Activated B cell treated with CpG ODN at 0.5 μM for 24 hours (primary cell): ENCODE results near the gene PLEKHA6. TPM values are rescaled to one million over a fixed set of nuclear protein-coding genes. Genes with fewer than 3 reads are reported as not detected.

Experiments
- ATAC-seq: fragments of 200-7000 bp; cut with Tn5 transposase; one replicate; pipeline ENCODE4 v1.10.0; 2021; ENCODE audit warnings: low read depth, mild to moderate bottlenecking, moderate library complexity
- CTCF ChIA-PET: fragments of 350-600 bp; sonication (Branson Sonifier 250); formaldehyde crosslinking; loops from one replicate; lab custom pipeline; 2021; ENCODE audit warnings: antibody characterized with exemption; lab: Charles Lee
- POLR2A ChIA-PET: fragments of 350-600 bp; sonication (Branson Sonifier 250); formaldehyde crosslinking; loops from one replicate; lab custom pipeline; 2021; ENCODE audit warnings: antibody characterized with exemption; lab: Charles Lee
- DNase-seq: peaks from one replicate; pipeline ENCODE4 v3.0.0; 2022
- H3K27ac Mint-ChIP-seq: one replicate; pipeline ENCODE4 v1.8.0; 2020; ENCODE audit warnings: mixed read lengths
- H3K27me3 Mint-ChIP-seq: one replicate; pipeline ENCODE4 v1.8.0; 2021; ENCODE audit warnings: mixed read lengths
- H3K36me3 Mint-ChIP-seq: one replicate; pipeline ENCODE4 v1.8.0; 2021; ENCODE audit warnings: low read depth, mixed read lengths
- H3K4me1 Mint-ChIP-seq: one replicate; pipeline ENCODE4 v1.8.0; 2021; ENCODE audit warnings: mixed read lengths
- H3K4me3 Mint-ChIP-seq: one replicate; pipeline ENCODE4 v1.8.0; 2020; ENCODE audit warnings: mild to moderate bottlenecking, mixed read lengths
- H3K9me3 Mint-ChIP-seq: one replicate; pipeline ENCODE4 v1.8.0; 2020; ENCODE audit warnings: mixed read lengths
- CTCF ChIP-seq: fragments of 200-600 bp; IDR thresholded peaks from one replicate; pipeline ENCODE4 v1.8.0; 2022; ENCODE audit warnings: antibody characterized with exemption, mild to moderate bottlenecking
- intact Hi-C: fragments of 100-400 bp; cut with micrococcal nuclease; formaldehyde crosslinking; loops from one replicate; pipeline ENCODE4 v1.15.1; 2024
- total RNA-seq: library from RNA; stranded (reverse); gene quantifications from 2 replicates; pipeline ENCODE4 v1.2.3, GENCODE V29; 2022

Gene PLEKHA6
- total RNA-seq, 1 donor from 2014 or later, result 0.62 TPM

GRCh38 chr1:204256531-204256930 lies 103.2 kb downstream of the PLEKHA6 start:
- DNase-seq, result no peak
- Mint-ChIP-seq H3K27me3 (no peaks in the 10 kb centered on the region), H3K4me3 (no peak overlapping the region), H3K4me1 (no peaks in the 10 kb centered on the region), H3K36me3 (no peaks in the 10 kb centered on the region), H3K9me3 (no peaks in the 10 kb centered on the region), H3K27ac (no peak overlapping the region)
- intact Hi-C loops, result no loop called here
- no peak for TF ChIP-seq CTCF
- ChIA-PET POLR2A (no interaction called here), CTCF (no interaction called here)
- ATAC-seq, result no peak

- intact Hi-C loops, result no loop called here
Measured at GRCh38 chr1:204255966-204256365, 103.8 kb downstream of the PLEKHA6 start.

GRCh38 chr1:204255225-204255624 lies 104.5 kb downstream of the PLEKHA6 start:
- Mint-ChIP-seq H3K4me1 (no peaks in the 10 kb centered on the region), H3K27me3 (no peaks in the 10 kb centered on the region), H3K4me3 (no peak overlapping the region), H3K27ac (no peak overlapping the region), H3K36me3 (no peaks in the 10 kb centered on the region), H3K9me3 (no peaks in the 10 kb centered on the region)
- POLR2A ChIA-PET, result no interaction called here
- TF ChIP-seq CTCF, result no peak
- CTCF ChIA-PET, result interaction anchor here (0.7 kb wide), 1 partner anchor 48 kb away, joined by 4 read pairs; no protein-coding TSS in a partner anchor
- no peak for ATAC-seq
- DNase-seq, result no peak
- intact Hi-C loops, result no loop called here

More at GRCh38 chr1:204255966-204256365, 103.8 kb downstream of the PLEKHA6 start:
- Mint-ChIP-seq H3K36me3 (no peaks in the 10 kb centered on the region), H3K4me1 (no peaks in the 10 kb centered on the region), H3K27ac (no peak overlapping the region), H3K4me3 (no peak overlapping the region), H3K27me3 (no peaks in the 10 kb centered on the region), H3K9me3 (no peaks in the 10 kb centered on the region)
- DNase-seq (no peak), ATAC-seq (no peak)
- ChIA-PET POLR2A (no interaction called here), CTCF (no interaction called here)
- no peak for TF ChIP-seq CTCF

- Mint-ChIP-seq H3K4me1 (no peaks in the 10 kb centered on the region), H3K36me3 (no peaks in the 10 kb centered on the region), H3K27ac (no peak overlapping the region), H3K27me3 (no peaks in the 10 kb centered on the region), H3K4me3 (no peak overlapping the region), H3K9me3 (no peaks in the 10 kb centered on the region)
- DNase-seq, result no peak
- TF ChIP-seq CTCF, result no peak
- POLR2A ChIA-PET, result no interaction called here
- CTCF ChIA-PET, result no interaction called here
- ATAC-seq, result no peak
- intact Hi-C loops, result no loop called here
Measured at GRCh38 chr1:204254031-204254661, 105.6 kb downstream of the PLEKHA6 start.

GRCh38 chr1:204251926-204252689 lies 107.6 kb downstream of the PLEKHA6 start:
- H3K4me3 Mint-ChIP-seq, result no peak overlapping the region
- TF ChIP-seq CTCF, result no peak
- no peaks in the 10 kb centered on the region for H3K4me1 Mint-ChIP-seq
- POLR2A ChIA-PET, result interaction anchor here (0.7 kb wide), 1 partner anchor 11 kb away, joined by 6 read pairs; no protein-coding TSS in a partner anchor
- DNase-seq (no peak), ATAC-seq (no peak)
- H3K36me3 Mint-ChIP-seq, result no peaks in the 10 kb centered on the region
- peaks cover 3% of the 10 kb centered on the region for H3K27me3 Mint-ChIP-seq
- CTCF ChIA-PET, result no interaction called here
- intact Hi-C loops, result no loop called here
- no peak overlapping the region for H3K27ac Mint-ChIP-seq
- H3K9me3 Mint-ChIP-seq, result no peaks in the 10 kb centered on the region
